HG03460 (cell line): Measurements from ENCODE around the gene RIPOR2.
"Not testable (repeated sequence)": the region's sequence is repeated elsewhere in the genome, so short reads cannot be mapped to it uniquely, and the experiment has no call there.

Source experiments
- ATAC-seq: cut with Tn5 transposase; IDR thresholded peaks from one replicate; pipeline ENCODE4 v1.9.1; 2021; ENCODE audit not compliant: unreplicated experiment

RIPOR2 gene

GRCh38 chr6:24879351-24879750 lies 56.4 kb downstream of the RIPOR2 start:
- ATAC-seq, result no peak

GRCh38 chr6:24877747-24878146 lies 58.0 kb downstream of the RIPOR2 start:
- not testable (repeated sequence) for ATAC-seq

DNA sequence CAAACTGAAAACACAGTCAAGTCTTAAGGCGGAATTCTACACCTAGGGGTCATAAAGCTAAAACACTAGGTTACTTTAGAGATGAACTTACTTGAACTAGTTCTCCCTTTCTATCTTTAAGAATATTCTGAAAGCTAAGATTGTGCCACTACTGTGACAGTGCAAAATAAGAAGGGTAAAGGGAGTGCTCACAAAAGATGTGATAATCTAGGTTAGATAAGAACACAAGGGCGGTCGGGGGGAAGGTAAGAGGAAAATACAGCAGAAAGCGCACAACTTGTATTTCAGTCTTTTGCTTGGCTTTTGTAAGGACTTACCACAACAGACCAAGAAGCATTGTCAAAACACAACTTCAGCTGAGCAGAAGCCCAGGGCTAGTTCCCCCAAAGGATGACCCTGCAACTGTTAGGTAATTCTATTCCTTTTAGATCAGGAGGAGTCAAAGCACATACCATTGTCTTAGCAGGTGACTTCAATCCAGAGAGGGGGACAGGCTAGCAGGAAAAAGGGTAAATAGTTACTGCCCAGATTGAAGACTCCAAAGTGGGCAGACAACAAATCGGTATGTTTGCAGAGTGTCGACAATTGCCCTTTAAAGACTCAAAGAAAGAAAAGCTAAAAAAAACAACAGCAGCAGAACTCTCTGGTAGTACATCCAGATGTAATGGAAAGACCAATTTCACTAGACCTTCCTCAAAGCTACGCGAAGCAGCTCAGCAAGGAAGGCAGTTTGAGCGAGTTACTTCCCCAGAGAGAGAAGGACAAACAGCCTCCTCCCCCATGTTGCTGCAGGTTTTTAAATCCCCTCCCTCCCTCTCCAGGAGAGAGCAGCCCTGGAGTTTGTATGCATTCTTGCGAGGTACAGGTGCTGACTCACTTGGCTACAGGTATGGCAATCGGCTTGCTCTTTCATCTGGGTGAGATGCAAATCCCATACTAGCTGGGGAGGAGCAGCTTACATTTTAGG lies 59.0 kb downstream of the RIPOR2 start:
- no peak for ATAC-seq

- ATAC-seq, result no peak
Observed at GRCh38 chr6:24875534-24875901, 60.2 kb downstream of the RIPOR2 start.

DNA sequence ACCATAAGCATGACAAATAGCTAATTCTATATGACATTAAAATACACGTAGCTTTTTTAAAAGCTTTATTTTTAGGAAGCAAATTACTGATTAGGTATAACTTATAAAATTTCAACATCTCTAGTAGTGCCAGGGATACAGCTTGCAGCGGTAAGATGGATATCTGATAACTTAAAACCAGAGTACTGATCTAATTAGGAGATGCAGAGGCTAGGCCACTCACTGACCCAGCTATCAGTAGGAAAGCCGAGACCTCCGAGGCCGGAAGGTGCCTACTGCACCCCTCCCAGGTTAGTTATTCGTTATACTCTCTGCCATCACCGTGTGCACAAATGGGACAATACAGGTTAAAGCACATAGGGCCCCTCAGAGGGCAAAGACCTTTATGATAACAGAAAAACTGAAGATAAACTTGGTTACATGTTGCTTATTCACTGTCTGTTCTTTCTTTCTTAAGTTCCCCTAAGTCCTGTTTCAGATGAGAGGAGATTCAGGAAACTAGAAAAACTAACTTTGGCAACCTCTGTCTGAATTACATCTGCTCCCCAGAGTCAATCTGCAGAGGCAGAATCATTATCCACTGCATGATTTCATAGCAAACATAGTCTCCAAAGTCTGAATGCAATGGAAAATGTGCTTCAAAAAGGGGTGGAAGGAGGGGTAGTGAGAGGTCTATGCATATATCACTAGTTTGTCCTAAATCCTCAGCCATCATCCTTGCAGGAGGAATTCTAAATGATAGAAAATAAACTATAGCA lies 60.8 kb downstream of the RIPOR2 start:
- ATAC-seq, result no peak

- ATAC-seq, result no peak
Observed at GRCh38 chr6:24874128-24874527, 61.6 kb downstream of the RIPOR2 start.

GRCh38 chr6:24872779-24873178 lies 63.0 kb downstream of the RIPOR2 start:
- no peak for ATAC-seq

- no peak for ATAC-seq
Observed at GRCh38 chr6:24868765-24869164, 67.0 kb downstream of the RIPOR2 start.

- ATAC-seq, result no peak
Observed at GRCh38 chr6:24867104-24867703, 68.6 kb downstream of the RIPOR2 start.

- ATAC-seq, result no peak
Observed at GRCh38 chr6:24865161-24865560, 70.6 kb downstream of the RIPOR2 start.

DNA sequence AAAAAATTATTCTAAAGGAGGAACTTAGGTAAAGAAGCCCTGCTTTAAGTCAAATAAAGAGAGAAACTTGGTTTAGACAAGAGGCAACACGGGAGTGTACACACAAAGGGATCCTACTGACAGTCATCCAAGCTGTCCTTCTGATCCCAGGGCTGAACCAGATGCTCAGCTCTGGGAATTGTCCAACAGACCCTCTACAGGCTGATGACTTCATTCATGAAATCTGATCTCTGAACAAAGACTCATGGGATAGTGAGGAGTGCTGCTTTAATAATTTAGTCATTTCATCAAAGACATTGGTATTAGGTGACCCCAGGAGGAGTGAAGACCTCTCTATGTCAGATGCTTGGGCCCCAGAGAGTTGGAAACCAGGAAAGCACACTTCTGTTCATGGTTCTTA lies 71.4 kb downstream of the RIPOR2 start:
- no peak for ATAC-seq

GRCh38 chr6:24861934-24862333 lies 73.8 kb downstream of the RIPOR2 start:
- peak; percentile 74 for ATAC-seq

- ATAC-seq, result no peak
Observed at GRCh38 chr6:24859608-24860200, 76.1 kb downstream of the RIPOR2 start.

- ATAC-seq, result no peak
Observed at GRCh38 chr6:24859132-24859531, 76.6 kb downstream of the RIPOR2 start.

DNA sequence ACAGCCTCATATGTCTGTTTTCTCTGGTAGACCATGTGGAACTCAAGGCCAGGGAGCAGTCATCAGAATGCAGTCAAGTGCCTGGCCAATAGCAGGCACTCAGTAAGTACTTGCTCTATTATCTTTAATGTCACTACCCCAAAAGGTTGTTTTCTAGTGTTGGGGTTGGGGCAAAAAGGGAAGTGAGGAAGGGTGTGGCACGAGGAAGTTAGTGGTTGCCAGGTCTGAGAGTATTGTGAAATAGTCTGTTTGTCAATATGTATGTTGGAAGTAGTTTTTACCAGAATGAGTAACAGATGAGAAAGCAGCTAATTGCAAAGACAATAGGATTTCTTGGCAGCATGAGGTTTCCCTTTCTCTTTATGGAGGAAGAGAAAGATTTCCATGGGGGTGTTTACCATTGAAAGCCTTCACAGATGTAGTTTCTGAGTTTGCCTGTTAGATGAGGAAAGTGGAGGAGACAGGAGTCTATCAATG lies 77.5 kb downstream of the RIPOR2 start:
- peak; percentile 61 for ATAC-seq

DNA sequence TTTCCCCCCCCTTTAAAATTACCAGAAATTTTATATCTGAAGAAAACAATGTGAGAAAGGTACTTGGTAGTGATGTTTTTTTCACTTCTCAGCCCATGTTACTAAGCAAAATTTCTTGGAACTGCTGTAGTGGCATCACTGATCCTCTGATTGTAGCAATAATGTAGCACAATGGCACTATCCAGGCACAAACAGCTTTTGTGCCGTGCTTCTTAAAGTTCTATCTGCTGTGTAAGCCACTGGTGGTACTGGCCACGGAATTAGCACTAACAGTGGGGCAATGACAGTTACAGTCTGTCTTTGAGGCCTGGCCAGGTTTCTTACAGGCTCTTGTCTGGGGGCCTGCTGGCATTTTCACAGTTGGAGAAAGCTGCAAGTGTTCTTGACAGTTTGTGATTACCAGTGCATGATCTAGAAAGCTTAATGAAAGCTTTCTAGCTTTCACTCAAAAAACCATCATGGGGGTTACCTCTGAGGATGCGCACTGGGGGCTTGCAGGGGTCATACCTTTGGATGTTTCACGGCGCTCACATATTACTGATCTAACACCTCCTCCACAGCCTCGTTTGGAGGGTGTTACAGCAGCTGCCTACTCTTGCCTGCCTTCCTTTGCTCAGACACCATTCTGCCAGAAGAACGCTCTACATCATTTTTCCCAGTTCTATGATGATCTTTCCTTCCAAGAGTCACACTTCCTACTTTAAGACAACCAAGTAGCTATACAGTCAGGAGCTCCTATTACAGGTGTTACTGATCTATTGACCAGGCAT lies 78.7 kb downstream of the RIPOR2 start:
- no peak for ATAC-seq

GRCh38 chr6:24856246-24856599 lies 79.5 kb downstream of the RIPOR2 start:
- ATAC-seq, result no peak

DNA sequence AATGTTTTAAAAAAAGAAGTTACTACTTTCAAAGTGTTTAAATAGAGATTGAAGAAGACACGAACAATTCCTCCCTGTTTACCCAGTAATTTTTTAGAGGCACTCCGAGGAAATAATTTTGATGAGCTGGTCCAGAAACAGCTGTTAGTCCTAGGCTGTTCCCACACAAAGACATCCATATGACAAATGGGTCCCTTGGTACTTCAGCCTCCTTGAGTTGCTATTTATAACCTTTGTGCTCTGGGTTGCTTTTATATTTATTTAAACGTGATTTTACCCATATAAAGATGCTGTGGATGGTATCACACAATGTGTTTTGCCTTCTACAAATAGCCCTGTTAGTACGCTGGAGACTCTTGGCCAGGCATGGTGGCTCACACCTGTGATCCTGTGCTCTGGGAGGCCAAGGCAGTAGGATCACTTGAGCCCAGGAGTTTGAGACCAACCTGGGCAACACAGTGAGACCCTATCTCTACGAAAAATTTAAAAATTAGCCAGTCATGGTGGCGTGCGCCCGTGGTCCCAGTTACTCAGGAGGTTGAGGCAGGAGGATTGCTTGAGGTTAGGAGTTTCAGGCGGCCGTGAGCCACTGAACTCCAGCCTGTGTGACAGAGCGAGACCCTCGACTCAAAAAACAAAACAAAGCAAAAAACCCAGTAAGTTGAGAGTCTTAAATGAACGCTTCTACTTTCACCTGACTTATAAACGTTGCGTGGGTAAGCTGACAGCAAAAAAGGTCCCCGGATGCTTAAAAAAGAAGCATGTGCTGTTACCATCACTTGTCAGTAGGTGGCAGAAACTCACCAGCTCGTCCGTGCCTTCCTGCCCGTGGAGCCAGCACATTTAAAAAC lies 80.1 kb downstream of the RIPOR2 start:
- ATAC-seq, result no peak

DNA sequence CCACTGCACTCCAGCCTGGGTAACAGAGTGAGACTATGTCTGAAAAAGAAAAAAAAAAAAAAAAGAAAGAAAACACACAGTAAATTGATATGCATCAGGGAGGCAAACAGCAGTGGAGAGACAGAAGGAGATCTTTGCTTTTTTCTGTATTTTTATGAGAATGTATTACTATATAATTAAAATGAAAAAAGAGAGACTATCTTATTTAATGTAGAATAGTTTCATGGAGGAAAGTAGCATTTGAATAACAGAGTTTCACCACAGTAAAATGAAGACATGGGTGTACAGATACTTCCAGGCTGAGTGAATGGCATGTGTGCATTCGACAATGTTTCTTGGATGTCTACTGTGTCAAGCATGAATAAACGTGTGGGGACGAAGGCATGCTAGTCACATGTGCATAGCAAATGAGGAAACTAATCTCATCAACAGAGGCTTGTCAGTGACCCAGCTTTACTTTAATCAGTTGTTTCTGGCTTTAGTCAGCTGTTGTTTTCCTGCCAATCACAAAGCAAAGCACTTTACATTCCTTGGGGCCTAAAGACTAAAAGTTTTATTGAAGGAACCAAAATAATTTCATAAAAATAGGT lies 81.6 kb downstream of the RIPOR2 start:
- ATAC-seq, result no peak
